Measurements from ENCODE around the gene TBC1D22A.

DNA sequence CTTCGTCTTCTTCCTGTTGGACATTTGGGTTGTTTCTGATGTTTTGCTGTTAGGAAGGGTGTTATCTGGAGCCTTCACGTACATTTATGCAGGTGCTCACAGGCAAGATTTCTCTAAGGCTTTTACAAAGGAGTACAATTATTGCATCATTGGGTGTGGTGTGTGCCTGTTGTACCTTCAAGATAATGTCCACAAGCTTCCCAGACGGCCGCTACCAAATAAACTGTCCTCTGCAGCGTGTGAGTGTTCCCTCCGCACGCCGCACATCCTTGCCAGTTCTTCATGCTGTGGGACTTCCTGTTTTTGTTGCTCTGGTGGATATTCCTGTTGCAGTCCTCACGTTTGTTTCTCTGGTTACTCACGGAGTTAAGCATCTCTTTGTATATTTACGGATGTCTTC lies 133.3 kb downstream of the TBC1D22A start:
- TF ChIP-seq, protein P1, sequence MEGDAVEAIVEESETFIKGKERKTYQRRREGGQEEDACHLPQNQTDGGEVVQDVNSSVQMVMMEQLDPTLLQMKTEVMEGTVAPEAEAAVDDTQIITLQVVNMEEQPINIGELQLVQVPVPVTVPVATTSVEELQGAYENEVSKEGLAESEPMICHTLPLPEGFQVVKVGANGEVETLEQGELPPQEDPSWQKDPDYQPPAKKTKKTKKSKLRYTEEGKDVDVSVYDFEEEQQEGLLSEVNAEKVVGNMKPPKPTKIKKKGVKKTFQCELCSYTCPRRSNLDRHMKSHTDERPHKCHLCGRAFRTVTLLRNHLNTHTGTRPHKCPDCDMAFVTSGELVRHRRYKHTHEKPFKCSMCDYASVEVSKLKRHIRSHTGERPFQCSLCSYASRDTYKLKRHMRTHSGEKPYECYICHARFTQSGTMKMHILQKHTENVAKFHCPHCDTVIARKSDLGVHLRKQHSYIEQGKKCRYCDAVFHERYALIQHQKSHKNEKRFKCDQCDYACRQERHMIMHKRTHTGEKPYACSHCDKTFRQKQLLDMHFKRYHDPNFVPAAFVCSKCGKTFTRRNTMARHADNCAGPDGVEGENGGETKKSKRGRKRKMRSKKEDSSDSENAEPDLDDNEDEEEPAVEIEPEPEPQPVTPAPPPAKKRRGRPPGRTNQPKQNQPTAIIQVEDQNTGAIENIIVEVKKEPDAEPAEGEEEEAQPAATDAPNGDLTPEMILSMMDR (IDR thresholded peaks at IDR 0.05): no peak
- no peak for TF ChIP-seq POLR2A (IDR thresholded peaks at IDR 0.05)
